ENCODE data around the gene PAFAH1B1.

GRCh38 chr17:2649191-2649590 lies 55.7 kb downstream of the PAFAH1B1 start:
- TF ChIP-seq ZFX (IDR thresholded peaks at IDR 0.05) (no peak), CTCF (conservative IDR thresholded peaks at IDR 0.05) (no peak)

Measured in C4-2B (cell line).